Peyer's patch (tissue), 4 donors: Measurements from ENCODE around the gene ABHD10.

Experiments used
- CTCF ChIP-seq, 6 experiments: fragments of 450-650 bp in 4 of 6; fragments of 200-600 bp in 2 of 6; sonication (generic) in 1 of 6; IDR thresholded peaks; one replicate each; pipeline ENCODE4 v1.5.1; 2017 to 2019; ENCODE audit warnings: antibody characterized with exemption in 6 of 6, mild to moderate bottlenecking in 3 of 6, moderate library complexity in 1 of 6
- POLR2A ChIP-seq, 2 donors: fragments of 450-650 bp; IDR thresholded peaks; one replicate each; pipeline ENCODE4 v1.5.1; 2017; ENCODE audit warnings: antibody characterized with exemption in 2 of 2, mild to moderate bottlenecking in 2 of 2, moderate library complexity in 2 of 2

DNA sequence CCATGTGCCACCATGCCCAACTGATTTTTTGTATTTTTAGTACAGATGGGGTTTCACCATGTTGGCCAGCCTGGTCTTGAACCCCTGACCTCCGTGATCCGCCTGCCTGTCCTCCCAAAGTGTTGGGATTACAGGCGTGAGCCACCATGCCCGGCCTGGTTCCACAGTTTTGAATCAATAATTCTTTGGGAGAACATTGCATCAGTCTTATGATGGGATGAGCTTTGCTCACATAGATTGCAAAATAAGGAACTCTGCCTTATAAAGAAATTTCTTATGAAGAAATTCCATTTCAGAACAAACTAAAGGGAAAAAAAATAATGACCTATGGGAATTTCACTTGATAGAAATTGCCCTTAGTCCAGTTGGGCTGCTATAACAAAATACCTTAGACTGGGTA is 39.9 kb downstream of the ABHD10 start:
- no peak for TF ChIP-seq POLR2A (IDR thresholded peaks at IDR 0.05)
- TF ChIP-seq CTCF (IDR thresholded peaks at IDR 0.05): no peak
